Psoas muscle (tissue), 8 donors: ENCODE measurements around the gene IER5L. TPM values are rescaled to one million over a fixed set of nuclear protein-coding genes. Genes with fewer than 3 reads are reported as not detected.

Experiments used
- ATAC-seq, 4 donors: fragments of 200-7000 bp; cut with Tn5 transposase; one replicate each; pipeline ENCODE4 v1.9.1; 2020; ENCODE audit warnings: moderate library complexity in 3 of 4, mild to moderate bottlenecking in 2 of 4
- DNase-seq, 2 donors: peaks; one replicate each; pipeline ENCODE4 v3.0.0-alpha.2; 2020
- H3K27ac ChIP-seq: fragments of 200-600 bp; one replicate; pipeline ENCODE4 v1.8.0; 2022
- H3K27me3 ChIP-seq, 3 donors: fragments of 200-600 bp in 1 of 3; one replicate each; pipeline versions ENCODE4 v1.6.1 to v1.8.0; 2013 to 2022; ENCODE audit warnings: low read length in 2 of 3, mild to moderate bottlenecking in 2 of 3, moderate library complexity in 1 of 3; ENCODE audit not compliant: insufficient read depth in 3 of 3
- H3K36me3 ChIP-seq, 2 donors: fragments of 200-600 bp in 1 of 2; one replicate each; pipeline versions ENCODE4 v1.6.1 to v1.8.0; 2013 to 2022; ENCODE audit warnings: low read depth in 1 of 2, mild to moderate bottlenecking in 1 of 2, moderate library complexity in 1 of 2; ENCODE audit not compliant: insufficient read depth in 1 of 2
- H3K4me1 ChIP-seq: fragments of 200-600 bp; one replicate; pipeline ENCODE4 v1.8.0; 2022
- H3K4me3 ChIP-seq: fragments of 200-600 bp; one replicate; pipeline ENCODE4 v1.8.0; 2022; ENCODE audit warnings: mild to moderate bottlenecking
- H3K9me3 ChIP-seq: fragments of 200-600 bp; one replicate; pipeline ENCODE4 v1.8.0; 2022
- WGBS, 3 donors: extraction: QIAGEN DNeasy Blood & Tissue Kit; methylation state at CpG; one replicate each; pipeline versions ENCODE4 v1.1.6 to v1.1.7; 2013; 5-methylcytosine and 5-hydroxymethylcytosine counted together
- intact Hi-C, 2 donors: fragments of 100-400 bp; cut with DNase I; formaldehyde crosslinking; loops; one replicate each; pipeline versions ENCODE4 v1.11.0 to v1.14.2; 2022
- polyA plus RNA-seq, 3 donors: library from polyadenylated mRNA; stranded (reverse); fragments of 200-250 nt; gene quantifications; one replicate each; pipeline ENCODE4 v1.2.3, GENCODE V29; 2013
- total RNA-seq, 4 donors: library from RNA; stranded (reverse); fragmentation: NEBNext Ultra II Directional in 2 of 4; extraction: Animal tissue kit (Norgen Biotek cat#: 25700) in 2 of 4; gene quantifications; one replicate each; pipeline versions ENCODE4 v1.2.1 to v1.2.4, GENCODE V29; 2021 to 2023
- TF ChIP-seq, protein P1 (sequence below): fragments of 200-600 bp; IDR thresholded peaks from one replicate; pipeline ENCODE4 v1.8.0; 2022; ENCODE audit warnings: antibody characterized with exemption
- donor health status: healthy with polysubstance abuse.
- donor health status: DM: no; HTN: no; CAD: no; lungs with moderate emphysema.
- donor health status: Bipolar disorder and iron deficiency.
- donor health status: healthy.
- donor health status: DM: yes; HTN: yes; CAD: no.
- donor health status: DM: no; HTN: no; CAD: no.
- donor health status: DM: no; HTN: no; CAD: no.
- donor health status: DM: yes; HTN: yes; CAD: no.

IER5L gene
- total and polyA plus RNA-seq, 7 donors: 1.4 to 8.3 (median 3.0) TPM

DNA sequence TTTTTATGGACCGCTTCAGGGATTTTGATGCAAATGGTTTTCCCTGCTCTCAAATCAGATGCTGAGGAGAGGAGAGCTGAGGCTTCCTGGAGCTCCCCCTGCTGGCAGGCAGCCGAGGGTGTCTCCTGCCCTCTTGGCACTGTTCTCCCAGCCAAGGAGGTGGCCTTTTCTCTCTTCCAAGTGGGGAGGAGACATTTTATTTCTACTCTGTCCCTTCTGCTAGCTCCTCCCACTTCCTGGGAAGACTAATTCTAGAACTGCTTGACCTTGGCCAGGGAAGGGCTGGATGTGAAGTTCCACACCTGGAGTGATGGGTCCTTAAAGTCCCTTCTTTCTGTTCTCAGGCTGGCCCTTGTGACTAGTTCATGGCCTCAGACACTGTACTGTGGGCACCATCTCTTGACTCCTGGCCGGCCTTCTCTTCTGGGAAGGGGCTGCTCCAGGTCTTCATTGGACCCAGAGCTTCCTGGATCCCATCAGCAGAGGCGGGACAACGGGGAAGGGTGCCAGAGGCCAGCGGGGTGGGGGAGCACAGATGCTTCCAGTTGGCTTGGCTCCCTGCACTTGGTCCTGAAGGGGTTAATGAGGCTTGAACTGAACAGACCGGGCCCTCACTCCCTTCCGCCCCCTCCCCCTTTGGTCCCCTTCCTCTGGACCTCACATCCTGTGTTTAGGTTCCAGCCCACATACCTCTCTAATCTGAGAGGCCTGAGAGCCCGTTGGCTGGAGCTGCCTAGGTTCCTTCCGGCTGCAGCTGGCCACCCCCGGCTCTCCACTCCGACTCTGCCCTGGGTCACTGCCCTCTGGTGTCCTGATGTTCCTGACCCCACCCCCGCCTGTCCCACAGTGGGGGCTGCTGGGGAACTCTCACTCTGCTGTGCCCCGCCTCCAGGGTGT lies 34.8 kb downstream of the IER5L start:
- Histone ChIP-seq H3K4me1 (peaks cover 78% of the 10 kb centered on the region), H3K9me3 (no peaks in the 10 kb centered on the region), H3K27ac (peak overlapping the region; percentile 98), H3K36me3 (peaks cover 0 to 35% of the 10 kb centered on the region in 2 donors), H3K27me3 (no peaks in the 10 kb centered on the region), H3K4me3 (peak overlapping the region; percentile 67)
- DNase-seq (peak; percentile 92 to 95), ATAC-seq (peak; percentile 43 to 64 (median 52))
- TF ChIP-seq, protein P1, sequence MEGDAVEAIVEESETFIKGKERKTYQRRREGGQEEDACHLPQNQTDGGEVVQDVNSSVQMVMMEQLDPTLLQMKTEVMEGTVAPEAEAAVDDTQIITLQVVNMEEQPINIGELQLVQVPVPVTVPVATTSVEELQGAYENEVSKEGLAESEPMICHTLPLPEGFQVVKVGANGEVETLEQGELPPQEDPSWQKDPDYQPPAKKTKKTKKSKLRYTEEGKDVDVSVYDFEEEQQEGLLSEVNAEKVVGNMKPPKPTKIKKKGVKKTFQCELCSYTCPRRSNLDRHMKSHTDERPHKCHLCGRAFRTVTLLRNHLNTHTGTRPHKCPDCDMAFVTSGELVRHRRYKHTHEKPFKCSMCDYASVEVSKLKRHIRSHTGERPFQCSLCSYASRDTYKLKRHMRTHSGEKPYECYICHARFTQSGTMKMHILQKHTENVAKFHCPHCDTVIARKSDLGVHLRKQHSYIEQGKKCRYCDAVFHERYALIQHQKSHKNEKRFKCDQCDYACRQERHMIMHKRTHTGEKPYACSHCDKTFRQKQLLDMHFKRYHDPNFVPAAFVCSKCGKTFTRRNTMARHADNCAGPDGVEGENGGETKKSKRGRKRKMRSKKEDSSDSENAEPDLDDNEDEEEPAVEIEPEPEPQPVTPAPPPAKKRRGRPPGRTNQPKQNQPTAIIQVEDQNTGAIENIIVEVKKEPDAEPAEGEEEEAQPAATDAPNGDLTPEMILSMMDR: peak; percentile 72
- intact Hi-C loops: loop anchor here in 1 of 2 donors (10.0 kb wide), 1 partner anchor 642 kb away; no protein-coding TSS in a partner anchor
- 16 to 19% (median 16%) methylated on average over 12 to 14 of the region's 14 CpGs for WGBS, 3 donors

DNA sequence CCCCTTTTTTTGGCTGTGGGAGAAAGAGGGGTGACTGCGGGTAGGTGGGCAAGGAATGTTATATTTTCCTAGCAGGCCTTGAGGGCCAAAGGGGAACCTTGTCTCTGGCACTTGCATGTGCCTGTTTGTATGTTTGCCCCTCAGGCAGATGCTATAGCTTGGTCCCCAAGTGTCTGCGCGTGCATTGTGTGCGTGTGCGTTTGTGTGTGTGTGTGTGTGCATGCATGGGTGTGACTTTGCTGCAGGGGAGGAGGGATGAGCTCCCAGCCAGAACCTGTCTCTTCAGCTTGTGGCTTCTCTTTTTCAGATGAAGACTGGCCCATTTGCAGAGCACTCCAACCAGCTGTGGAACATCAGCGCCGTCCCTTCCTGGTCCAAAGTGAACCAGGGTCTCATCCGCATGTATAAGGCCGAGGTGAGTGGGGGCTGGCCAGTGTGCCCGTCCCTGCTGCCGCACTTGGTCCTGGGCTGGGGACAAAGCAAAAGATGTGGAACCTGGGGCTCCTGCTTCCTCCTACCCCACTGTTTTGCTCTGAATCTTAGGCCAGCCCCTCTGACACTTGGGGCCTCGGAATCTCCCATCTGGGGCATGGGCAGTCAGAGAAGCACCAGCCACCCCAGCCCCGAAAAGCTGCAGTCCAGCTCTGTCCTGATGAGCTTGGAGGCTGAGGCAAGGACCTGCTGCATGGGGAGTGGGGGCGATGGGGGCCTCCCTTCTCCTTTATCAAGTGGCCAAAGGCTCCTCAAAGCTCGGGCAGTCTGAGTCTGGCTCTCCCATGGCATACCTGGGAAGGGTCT lies 35.7 kb downstream of the IER5L start:
- intact Hi-C loops: loop anchor here in 1 of 2 donors (10.0 kb wide), 1 partner anchor 642 kb away; no protein-coding TSS in a partner anchor
- Histone ChIP-seq H3K27ac (peak overlapping the region; percentile 98), H3K4me1 (peaks cover 82% of the 10 kb centered on the region), H3K9me3 (no peaks in the 10 kb centered on the region), H3K36me3 (peaks cover 0 to 33% of the 10 kb centered on the region in 2 donors), H3K27me3 (no peaks in the 10 kb centered on the region), H3K4me3 (peak overlapping the region; percentile 67)
- ATAC-seq: no peak
- 46 to 51% (median 47%) methylated on average over 15 of the region's 15 CpGs for WGBS, 3 donors
- TF ChIP-seq, protein P1: no peak
- DNase-seq: no peak

DNA sequence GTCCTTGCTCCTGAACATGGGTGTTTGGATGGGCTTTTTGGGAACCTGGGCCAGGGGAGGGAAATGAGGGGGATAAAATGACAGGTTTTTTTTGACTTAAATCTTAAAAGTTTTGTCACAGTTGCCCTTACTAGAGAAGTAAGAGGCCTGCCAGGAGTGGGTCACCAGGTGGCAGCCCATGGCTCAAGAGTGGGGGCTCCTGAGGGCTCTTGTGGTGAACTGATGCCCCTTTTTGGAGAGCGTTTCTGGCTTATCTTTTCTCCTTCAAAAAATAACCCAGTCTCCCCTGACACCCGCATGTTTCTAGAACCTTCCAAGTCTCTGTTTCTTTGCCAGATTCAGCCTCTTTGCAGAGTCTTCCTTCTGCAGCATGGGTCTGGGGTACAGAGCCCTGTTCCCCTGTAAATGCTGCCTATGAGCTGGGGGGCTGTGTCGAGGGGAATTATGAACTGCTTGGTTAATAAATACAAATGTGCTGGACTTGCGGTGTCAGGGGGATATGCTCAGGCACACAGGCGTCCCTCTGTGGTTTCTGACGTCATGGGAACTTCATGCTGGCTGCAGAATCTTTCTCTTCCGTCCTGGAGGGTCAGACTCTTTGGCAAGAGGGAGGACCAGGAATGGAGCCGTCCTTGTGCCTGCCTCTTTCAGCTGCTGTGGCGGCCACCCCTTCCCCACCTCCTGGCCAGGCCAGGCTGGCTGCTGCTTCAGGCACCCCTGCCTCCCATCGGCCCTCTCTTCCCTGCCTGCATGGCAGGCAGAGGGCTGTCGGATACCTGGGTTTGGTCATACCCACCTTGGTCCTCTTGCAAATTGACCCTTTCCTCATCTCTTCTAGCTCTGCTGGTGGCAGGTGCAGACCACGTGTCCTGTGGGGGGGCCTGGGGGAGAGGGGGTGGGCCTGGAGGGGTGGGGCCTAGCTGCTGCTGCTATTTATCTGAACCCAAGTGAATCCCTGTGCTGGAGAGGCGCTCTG lies 36.7 kb downstream of the IER5L start:
- Histone ChIP-seq H3K27me3 (no peaks in the 10 kb centered on the region), H3K9me3 (no peaks in the 10 kb centered on the region), H3K36me3 (peaks cover 0 to 38% of the 10 kb centered on the region in 2 donors), H3K4me3 (peak overlapping the region; percentile 67), H3K27ac (peak overlapping the region; percentile 98), H3K4me1 (peaks cover 72% of the 10 kb centered on the region)
- ATAC-seq (peak in 1 of 4 donors; percentile 16), DNase-seq (peak; percentile 44 to 70)
- WGBS, 3 donors: 4 to 8% (median 4%) methylated on average over 12 to 13 of the region's 13 CpGs
- intact Hi-C loops: loop anchor here (2.0 to 10.0 kb wide), 2 partner anchors 347 to 643 kb away; no protein-coding TSS in a partner anchor
- TF ChIP-seq, protein P1: no peak
